Measurements from ENCODE around the gene ATP9A.
A peak's percentile ranks its signal among the peaks of the same experiment; 100 is the strongest.
"Not testable (repeated sequence)": the region's sequence is repeated elsewhere in the genome, so short reads cannot be mapped to it uniquely, and the experiment has no call there.

ATP9A gene

DNA sequence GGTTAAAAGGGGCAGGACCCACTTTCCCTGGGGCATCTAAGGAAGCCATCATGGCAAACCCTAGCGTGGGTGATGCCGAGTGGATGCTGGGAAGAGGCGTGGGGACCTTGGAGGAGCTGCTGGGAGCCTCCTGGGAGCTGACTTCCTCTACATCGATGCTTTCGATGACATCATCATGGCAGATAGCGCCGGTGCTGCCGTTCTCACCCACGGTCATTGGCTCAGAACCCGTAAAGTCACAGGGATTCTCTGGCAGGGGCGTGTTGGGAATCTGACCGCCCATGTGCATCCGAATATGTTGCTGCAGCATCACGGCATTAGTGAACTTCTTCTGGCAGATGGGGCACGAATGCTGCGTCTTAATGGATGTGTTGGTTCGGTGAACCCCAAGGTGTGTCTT, 22.1 kb upstream of the ATP9A start:
- DNase-seq: no peak

DNA sequence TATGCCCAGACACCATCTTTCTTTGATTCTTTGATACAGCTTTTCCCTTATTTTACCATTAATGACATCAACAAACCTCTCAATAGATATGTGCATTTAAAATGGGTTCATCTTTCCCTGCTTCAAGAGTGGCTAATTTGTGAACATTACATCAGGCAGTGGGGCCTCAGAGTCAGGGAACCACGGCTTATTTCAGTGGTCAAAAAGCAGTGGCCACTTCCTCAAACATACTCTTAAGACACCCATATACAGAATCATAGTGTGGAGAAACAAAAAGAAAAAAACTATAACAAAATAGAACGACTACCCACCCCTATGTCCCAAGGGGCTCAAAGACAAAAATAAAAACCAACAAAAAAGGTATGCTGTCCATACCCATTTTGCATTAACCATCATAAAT, 21.2 kb upstream of the ATP9A start:
- peak; percentile 20 for DNase-seq

DNA sequence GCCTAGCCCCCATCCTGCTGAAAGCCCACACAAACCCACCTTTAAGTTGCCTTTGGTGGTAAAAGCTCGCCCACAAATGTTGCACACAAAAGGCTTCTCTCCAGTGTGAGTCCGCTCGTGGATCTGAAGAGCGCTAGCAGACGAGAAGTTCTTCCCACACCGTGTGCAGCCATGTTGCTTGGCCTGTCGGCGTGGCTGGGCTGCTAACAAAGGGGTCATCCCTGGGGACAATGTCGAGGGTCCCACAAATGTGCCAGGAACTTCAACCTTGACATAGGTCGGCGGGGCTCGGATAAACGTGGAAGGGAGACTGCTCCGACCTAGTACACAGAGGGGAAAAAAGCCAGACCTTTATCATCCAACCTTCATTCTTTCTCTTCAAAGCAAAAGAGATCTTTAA, 20.6 kb upstream of the ATP9A start:
- no peak for DNase-seq

DNA sequence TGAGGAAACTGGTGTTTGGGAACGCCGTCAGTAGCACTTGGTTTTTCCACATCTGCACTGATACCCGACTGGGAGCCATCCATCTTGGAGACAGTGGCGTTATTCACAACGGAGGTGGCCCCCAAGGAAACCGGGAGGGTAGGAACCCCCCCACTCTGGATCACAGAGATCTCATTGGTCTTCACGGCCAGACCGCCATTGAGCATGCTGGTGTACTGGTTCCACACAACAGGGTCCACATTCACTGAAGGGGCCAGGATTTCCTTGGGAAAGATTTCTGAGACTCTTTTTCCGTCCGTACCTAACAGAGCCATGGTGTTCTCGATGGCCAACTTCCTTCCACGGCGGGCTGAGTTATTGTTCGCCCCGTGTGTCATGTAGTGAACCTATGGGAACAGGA, 16.1 kb upstream of the ATP9A start:
- no peak for DNase-seq

DNA sequence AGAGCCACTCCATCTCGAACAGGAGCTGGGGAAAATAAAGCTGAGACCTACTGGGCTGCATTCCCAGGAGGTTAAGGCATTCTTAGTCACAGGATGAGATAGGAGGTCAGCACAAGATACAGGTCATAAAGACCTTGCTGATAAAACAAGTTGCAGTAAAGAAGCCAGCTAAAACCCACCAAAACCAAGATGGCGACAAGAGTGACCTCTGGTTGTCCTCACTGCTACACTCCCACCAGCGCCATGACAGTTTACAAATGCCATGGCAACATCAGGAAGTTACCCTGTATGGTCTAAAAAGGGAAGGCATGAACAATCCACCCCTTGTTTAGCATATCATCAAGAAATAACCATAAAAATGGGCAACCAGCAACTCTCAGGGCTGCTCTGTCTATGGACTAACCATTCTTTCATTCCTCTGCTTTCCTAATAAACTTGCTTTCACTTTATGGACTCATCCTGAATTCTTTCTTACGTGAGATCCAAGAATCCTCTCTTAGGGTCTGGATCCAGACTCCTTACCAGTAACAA, 10.1 kb upstream of the ATP9A start:
- not testable (repeated sequence) for DNase-seq

DNA sequence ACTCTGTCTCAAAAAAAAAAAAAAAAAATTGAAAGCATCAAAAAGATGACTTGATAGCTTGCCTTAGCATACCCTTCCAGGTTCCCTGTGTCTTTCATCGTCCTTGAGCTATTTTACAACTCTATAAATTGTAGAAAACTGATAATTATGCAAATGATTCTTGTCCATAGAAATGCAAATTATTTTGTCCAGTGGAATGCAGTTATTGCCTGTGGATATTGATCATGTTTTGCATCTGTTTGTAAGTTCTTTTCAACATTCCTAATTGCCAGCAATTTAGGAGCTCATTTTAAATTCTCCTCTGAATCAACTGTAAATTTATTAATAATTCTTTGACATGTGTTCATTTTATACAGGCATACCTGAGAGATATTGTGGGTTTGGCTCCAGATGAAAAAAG, 7.1 kb upstream of the ATP9A start:
- no peak for DNase-seq

DNA sequence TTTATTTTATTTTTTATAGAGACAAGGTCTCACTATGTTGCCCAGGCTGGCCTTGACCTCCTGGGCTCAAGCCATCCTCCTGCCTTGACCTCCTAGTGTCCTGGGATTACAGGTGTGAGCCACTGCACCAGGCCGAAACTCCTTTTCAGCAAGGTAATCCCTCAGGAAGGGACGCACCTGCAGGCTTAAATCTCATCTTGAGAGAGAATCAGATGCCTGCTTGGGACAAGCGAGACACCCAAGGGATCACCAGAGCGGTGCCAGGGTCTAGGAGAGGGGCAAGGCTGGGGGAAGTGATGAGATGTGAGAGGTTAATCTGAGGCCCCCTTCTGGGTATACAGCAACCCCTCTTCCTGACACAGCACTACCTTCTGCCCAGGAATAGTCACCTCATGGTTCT, 4.0 kb upstream of the ATP9A start:
- no peak for DNase-seq

DNA sequence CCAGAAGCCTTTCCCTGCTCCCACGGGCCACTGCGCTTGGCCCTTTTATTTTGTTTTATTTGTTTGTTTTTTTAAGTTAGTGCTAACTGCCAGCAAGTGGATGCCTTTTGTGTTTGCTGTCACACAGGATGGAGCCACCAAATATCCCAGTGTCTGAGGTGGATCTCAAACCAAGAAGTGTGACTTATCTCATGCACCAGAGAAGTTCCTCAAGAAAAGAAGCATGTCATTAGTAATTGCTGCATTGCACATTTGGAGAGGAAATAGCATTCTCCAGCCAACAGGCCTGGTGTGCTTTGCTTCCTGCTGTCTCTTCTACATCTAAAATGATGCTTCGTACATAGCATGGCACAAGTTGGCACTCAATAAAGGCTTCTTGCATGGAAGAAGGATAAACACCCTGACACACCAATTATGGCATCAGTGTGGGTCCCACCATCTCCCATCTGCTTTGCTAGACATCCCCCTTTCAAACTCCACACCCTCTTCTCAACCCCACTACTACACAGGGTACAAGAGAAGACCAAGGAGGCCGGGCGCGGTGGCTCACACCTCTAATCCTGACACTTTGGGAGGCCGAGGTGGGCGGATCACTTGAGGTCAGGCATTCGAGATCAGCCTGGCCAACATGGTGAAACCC, 1.9 kb upstream of the ATP9A start:
- no peak for DNase-seq

DNA sequence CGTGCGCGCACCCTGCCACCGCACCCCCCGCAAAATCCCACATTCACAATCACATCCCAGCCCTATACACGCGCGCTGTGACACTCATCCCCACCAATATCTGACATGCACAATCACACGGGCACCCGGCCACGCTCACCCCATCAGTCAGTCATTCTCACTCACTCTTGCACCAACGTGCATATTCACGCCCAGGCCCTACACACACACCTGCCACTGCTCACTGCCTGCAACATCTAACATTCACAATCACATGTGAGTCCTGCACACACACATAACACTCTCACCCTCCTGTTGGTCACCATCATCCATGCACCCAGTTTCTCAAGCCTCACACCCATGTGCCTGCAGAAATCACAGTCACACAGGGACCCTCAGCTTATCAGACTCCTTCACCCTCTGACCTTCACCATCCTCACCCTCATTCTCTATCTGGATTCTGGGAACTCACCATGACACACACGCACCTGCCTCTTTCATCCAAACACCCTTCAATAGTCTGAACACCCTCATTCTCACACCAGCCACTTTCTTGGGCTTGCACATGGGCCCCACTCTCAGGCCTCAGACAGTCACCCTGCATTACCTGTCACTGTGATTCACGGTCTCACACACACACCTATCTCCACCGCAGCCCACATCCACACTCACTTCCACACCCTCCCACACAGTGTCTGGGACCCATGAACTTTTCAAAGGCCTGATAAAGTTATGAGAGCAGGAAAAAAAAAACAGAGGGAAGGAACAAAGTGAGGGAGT, 748 bp upstream of the ATP9A start:
- DNase-seq: no peak

DNA sequence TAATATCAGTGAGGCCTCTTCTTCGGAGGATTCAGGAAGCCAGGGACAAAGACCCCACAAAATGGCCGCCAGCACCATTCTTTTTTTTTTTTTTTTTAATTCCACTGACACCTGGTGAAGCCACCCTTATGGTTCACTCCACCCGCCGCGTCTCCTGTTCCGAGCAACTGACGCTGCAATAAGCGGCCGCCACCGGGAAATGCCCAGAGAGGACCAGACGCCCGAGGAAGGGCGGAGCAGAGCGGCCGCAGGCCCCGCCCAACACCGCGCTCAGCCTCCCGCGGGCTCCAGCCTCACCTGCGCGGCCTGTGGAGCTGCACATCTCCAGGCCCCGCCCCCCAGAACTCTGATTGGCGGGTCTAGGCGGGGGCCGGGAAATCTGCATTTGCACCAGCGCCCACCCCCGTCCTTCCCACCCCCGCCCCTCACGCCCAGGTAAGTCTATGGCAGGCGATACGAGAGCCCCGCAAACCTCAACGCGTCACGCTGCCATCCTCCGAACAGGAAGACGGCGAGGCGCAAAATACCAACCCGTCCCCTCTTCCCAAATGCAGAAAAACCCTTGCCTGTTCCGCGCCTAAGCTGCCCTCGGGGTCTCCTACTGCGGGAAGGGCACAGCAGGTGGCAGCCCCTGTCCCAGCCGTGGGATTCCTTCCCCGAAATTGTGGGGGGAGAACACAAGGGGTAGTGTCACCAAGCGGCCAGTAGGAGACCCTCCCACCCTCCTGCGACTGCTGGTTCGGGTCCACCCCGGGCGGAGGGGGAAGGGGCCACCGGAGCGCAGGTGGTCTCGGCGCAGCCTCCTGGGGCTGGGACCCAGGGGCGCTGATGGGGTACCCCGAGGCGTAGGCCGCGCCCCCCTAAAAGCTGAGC, 960 bp downstream of the ATP9A start:
- no peak for DNase-seq

DNA sequence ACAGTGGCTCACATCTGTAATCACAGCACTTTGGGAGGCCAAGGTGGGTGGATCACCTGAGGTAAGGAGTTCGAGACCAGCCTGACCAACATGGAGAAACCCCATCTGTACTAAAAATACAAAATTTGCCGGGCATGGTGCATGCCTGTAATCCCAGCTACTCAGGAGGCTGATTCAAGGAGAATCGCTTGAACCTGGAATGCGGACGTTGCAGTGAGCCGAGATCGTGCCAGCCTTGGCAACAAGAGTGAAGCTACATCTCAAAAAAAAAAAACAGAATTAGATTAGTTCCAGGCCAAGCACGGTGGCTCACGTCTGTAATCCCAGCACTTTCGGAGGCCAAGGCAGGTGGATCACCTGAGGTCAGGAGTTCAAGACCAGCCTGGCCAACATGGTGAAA, 2.8 kb downstream of the ATP9A start:
- DNase-seq: not testable (repeated sequence)

DNA sequence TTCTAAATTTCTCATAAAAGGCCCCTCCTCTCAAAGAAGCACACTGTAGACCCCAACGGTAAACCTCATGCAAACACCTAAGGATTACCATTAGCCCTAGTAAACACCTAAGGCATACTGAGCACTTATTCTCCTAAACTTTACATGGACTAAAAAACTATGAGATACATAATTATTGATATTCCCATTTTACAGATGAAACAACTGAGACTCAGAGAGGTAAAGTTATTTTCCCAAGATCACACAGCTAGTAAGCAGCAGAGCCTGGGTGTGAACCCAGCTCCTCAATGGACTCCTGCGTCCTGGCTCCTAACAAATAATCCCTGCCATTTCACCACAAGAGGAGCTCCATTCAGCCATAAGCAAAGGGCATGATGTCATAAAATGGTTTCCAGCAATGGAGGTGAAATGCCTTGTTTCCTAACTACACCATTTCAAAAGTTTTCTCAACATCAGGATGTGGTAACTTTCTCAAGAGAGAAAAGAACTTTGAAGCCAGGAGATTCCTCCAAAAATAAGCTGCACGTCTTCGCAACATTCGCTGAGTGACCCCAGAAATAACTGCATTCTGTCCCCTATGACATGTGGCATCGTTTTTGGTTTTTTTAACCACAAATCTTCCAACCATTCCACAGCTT, 4.1 kb downstream of the ATP9A start:
- DNase-seq: no peak

DNA sequence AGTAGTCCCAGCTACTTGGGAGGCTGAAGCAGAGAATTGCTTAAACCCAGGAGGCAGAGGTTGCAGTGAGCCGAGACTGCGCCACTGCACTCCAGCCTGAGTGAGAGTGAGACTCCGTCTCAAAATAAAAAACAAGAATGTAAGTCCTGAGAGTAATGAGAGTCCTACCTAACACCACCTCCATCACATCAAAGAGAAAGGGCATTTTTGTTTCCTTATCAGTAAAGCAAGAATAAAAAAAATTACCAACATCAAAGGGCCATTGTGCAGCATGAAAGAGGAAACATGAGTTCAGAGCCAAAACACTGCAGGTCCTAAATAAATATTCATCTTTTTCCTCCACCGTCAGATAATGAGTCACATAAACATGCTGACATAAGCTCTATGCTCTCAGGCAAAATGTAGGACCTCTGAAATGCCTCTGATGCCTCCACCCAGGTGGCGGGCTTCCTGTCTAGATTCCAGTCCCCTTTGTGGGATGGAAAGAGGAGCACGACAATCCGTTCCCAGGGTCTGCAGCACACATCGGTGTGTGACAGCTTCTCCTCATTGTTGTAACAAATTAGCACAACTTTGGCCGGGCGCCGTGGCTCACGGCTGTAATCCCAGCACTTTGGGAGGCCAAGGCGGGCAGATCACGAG, 7.2 kb downstream of the ATP9A start:
- DNase-seq: no peak

DNA sequence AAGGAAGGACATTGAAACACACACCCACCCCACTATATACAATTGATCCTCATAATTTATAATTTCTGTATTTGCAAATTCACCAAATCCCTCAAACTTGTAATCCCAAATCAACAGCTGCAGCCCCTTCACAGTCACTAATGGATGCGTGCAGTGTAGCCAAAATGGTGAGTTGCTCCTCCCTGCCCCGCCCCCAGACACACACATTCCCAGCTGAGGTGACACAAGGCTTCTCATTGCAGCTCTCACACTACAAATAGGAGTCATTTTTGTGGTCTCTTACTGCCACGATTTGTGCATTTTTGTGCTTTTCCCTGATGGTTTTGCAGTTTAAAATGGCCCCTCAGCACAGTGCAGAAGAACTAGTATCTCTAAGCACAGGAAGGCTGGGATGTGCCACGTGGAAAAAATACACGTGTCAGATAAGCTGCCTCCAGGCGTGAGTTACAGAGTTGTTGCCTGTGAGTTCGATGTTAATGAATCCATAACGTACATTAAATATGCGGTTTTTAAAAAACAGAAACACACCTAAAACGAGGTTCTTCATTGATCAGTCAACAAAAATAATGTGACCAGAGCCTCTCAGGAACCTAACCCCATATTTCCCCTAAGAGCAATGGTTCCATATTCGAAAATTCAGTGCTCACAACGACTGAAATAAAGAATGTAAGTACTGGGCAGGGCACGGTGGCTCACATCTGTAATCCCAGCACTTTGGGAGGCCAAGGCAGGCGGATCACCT, 8.2 kb downstream of the ATP9A start:
- no peak for DNase-seq

DNA sequence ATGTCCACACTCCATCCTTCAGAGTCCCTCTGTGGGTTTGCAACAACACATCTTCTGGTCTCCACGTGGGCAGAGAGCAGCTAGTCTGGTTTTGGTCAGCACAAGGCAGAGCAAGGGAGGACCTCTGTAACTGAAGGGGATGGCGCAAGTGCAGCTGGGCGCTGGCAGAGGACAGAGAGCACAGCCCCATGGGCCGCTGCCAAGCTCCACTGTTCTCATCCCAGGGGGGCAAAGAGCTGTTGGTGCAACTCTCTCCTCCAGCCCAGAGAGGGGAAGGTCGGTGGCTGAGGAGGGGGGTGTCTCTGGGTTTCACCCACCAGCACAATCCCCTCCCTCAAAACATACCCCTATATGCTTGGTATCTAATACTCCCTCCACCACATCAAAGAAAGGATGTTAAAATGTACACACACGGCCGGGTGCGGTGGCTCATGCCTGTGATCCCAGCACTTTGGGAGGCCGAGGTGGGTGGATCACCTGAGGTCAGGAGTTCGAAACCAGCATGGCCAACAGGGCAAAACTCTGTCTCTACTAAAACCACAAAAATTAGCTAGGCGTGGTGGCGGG, 9.1 kb downstream of the ATP9A start:
- no peak for DNase-seq

DNA sequence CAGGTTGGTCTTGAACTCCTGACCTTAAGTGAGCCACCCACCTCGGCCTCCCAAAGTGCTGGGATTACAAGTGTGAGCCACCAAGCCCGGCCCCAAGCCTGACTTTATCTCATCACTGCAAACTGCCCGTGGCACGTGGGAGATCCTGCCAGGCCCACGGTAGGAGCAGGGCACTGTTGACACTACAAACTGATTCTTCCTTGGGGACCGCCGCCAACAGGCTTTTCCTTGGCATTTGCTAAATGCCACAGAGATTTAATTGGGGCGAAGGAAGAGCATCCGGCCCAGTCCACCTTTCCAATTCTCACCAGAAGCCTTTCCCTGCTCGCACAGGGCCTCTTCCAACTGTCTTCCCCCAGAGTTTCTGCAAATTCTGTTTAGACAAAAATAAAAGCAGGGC, 11.0 kb downstream of the ATP9A start:
- no peak for DNase-seq

DNA sequence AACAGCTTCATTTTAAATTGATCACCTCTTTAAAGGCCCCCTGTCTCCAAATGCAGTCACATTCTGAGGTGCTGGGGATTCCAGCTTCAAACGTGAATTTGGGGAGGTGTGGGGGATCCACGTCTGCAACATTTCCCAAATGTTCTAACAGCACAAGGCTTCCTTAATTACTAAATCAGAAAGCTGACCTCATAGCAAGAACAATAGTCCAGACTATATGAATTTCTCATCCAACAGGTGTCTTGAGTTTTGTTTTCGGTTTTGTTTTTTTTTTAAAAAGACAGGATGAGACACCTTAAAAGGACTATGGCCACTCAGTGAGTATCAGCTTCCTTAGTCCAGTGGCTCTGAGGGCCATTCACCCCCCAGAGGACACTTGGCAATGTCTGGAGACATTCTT, 11.5 kb downstream of the ATP9A start:
- no peak for DNase-seq

DNA sequence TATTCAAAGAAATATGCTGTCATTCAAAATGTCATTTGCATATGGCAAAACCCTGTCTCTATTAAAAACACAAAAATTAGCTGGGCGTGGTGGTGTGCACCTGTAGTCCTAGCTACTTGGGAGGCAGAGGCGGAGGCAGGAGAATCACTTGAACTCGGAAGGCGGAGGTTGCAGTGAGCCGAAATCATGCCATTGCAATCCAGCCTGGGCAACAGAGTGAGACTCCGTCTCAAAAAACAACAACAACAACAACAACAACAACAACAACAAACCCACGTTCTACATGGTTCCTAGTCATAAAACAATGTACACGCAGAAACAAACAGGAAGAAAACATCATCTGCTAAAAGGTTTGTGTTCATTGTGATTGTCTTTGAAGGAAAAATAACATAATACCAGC, 15.0 kb downstream of the ATP9A start:
- DNase-seq: not testable (repeated sequence)

DNA sequence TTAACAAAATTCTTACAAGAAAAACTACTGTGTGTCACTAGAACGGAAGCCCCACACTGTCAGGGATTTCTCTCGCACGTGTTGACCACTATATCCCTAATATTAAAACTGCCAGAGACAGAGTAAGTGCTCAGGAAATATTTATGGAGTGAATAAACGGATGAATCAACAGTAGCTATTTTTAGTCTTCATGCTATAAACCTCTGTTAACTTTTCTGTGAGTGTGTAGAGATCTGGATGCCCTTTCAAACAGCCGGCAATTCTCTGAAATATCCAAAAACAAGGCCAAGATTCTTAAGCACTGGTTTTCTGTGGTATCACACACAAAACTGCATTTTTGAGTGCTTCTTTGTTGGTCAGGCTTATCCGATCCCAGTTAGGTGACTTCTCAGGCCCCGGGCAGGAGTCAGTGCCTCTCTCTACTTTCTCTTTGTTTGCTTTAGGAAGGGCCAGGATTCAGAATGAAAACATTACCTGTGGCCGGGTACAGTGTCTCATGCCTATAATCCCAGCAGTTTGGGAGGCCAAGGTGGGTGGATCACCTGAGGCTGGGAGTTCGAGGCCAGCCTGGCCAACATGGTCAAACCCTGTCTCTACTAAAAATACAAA, 15.7 kb downstream of the ATP9A start:
- no peak for DNase-seq

DNA sequence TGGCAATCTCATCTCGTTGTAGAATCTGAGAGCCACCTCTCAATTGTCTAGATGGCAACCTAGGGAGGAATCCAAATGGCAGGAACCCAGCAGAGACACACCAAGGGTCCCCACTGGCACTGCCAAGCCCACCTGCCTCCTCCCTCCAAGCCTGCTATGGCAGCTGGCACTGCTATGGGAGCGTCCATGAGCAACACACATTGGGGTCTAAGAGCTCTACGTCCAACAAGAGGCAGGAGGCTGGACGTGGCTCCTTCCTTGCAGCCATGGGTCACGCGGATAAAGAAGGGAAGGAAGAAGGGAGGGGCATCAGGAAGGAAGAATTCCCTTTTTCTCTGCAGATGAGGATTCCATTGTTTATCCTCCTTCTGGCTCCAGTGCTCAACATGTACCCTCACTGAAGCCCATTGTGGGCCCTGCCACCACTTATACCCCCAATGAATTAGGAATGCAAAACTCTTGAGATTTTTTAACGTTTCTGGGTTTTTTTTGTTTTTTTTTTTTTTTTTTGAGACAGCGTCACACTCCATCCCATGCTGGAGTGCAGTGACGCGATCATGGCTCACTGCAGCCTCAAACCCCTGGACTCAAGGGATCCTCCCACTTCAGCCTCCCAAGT, 17.3 kb downstream of the ATP9A start:
- no peak for DNase-seq

Measured in OCI-M1 (cell line).